Measurements from ENCODE around the gene FSTL3. TPM values are rescaled to one million over a fixed set of nuclear protein-coding genes. Genes with fewer than 3 reads are reported as not detected.

Gene FSTL3
- total RNA-seq, result 19.2 and 77.1 TPM in 2 replicates

GRCh38 chr19:676339-677105 lies at the start of gene FSTL3:
Gene FSTL3 (plus strand): TSS chr19:676392. CDS start chr19:676424, 32 bp downstream.

GRCh38 chr19:633068-633785 lies 43.0 kb upstream of the FSTL3 start, which contains the start of gene POLRMT:
Gene POLRMT (minus strand): TSS chr19:633537. CDS start chr19:633512, 25 bp downstream.

GRCh38 chr19:639253-640160 lies 36.7 kb upstream of the FSTL3 start, which contains the start of gene FGF22:
Gene FGF22 (plus strand): TSS chr19:639879. CDS start chr19:639926, 47 bp downstream.

GRCh38 chr19:662962-663681 lies 13.1 kb upstream of the FSTL3 start, which contains the start of gene RNF126:
Gene RNF126 (minus strand): TSS chr19:663214. CDS start chr19:663121, 93 bp downstream.

GRCh38 chr19:695352-695949 lies 19.3 kb downstream of the FSTL3 start, which contains the start of gene PRSS57:
Gene PRSS57 (minus strand): TSS chr19:695452. CDS start chr19:695430, 22 bp downstream.

GRCh38 chr19:708154-709143 lies 32.3 kb downstream of the FSTL3 start, which contains the start of gene PALM:
Gene PALM (plus strand): TSS chr19:708935. CDS start chr19:709147, 212 bp downstream.

Other genes with a start within 250 kb of the FSTL3 start
- gene SHC2, start 215.4 kb upstream of the FSTL3 start, total RNA-seq, result 2.6 and 4.5 TPM in 2 replicates
- gene MADCAM1, start 179.9 kb upstream of the FSTL3 start, total RNA-seq, result under 0.01 TPM in 1 of 2 replicates, not detected in the other
- 26.5 and 27.4 TPM in 2 replicates for gene TPGS1, start 168.9 kb upstream of the FSTL3 start, total RNA-seq
- 107 and 112 TPM in 2 replicates for gene CDC34, start 144.6 kb upstream of the FSTL3 start, total RNA-seq
- not detected in 2 replicates for gene GZMM, start 132.3 kb upstream of the FSTL3 start, total RNA-seq
- 281 and 352 TPM in 2 replicates for gene BSG, start 103.8 kb upstream of the FSTL3 start, total RNA-seq
- 0.63 and 2.9 TPM in 2 replicates for gene HCN2, start 86.5 kb upstream of the FSTL3 start, total RNA-seq
- 26.4 and 40.2 TPM in 2 replicates for gene POLRMT, start 42.9 kb upstream of the FSTL3 start, total RNA-seq
- 0.09 TPM in 1 of 2 replicates, not detected in the other for gene FGF22, start 36.5 kb upstream of the FSTL3 start, total RNA-seq
- gene RNF126, start 13.2 kb upstream of the FSTL3 start, total RNA-seq, result 23.8 and 28.8 TPM in 2 replicates
- not detected in 2 replicates for gene PRSS57, start 19.1 kb downstream of the FSTL3 start, total RNA-seq
- 2.8 and 6.8 TPM in 2 replicates for gene PALM, start 32.5 kb downstream of the FSTL3 start, total RNA-seq
- gene MISP, start 74.7 kb downstream of the FSTL3 start, total RNA-seq, result under 0.01 TPM in 1 of 2 replicates, not detected in the other
- gene PTBP1, start 121.1 kb downstream of the FSTL3 start, total RNA-seq, result 129 and 144 TPM in 2 replicates
- gene PLPPR3, start 145.6 kb downstream of the FSTL3 start, total RNA-seq, result 0.19 and 0.36 TPM in 2 replicates
- not detected in 2 replicates for gene AZU1, start 151.4 kb downstream of the FSTL3 start, total RNA-seq
- not detected in 2 replicates for gene PRTN3, start 164.6 kb downstream of the FSTL3 start, total RNA-seq
- not detected in 2 replicates for gene ELANE, start 175.9 kb downstream of the FSTL3 start, total RNA-seq
- gene CFD, start 183.3 kb downstream of the FSTL3 start, total RNA-seq, result 0.28 and 1.4 TPM in 2 replicates
- gene MED16, start 216.8 kb downstream of the FSTL3 start, total RNA-seq, result 25.1 and 27.3 TPM in 2 replicates
- not detected in 2 replicates for gene RNU6-9, start 217.1 kb downstream of the FSTL3 start, total RNA-seq
- gene R3HDM4, start 236.8 kb downstream of the FSTL3 start, total RNA-seq, result 18.2 and 23.4 TPM in 2 replicates
- gene KISS1R, start 240.9 kb downstream of the FSTL3 start, total RNA-seq, result not detected in 2 replicates
- 4.9 and 8.7 TPM in 2 replicates for gene ARID3A, start 249.6 kb downstream of the FSTL3 start, total RNA-seq

Data from endothelial cell of coronary artery (primary cell).